SU-DHL-6 (cell line): ENCODE data around the gene HMGCS1.
"Not testable (repeated sequence)": the region's sequence is repeated elsewhere in the genome, so short reads cannot be mapped to it uniquely, and the experiment has no call there.

Experiments used
- H2AFZ ChIP-seq: fragments of 200-600 bp; sonication (generic); 2 replicates; pipeline ENCODE4 v1.6.1; 2014; ENCODE audit warnings: low read depth, mild to moderate bottlenecking, moderate library complexity, mixed read lengths, antibody characterized with exemption, low read length; ENCODE audit not compliant: severe bottlenecking
- H3F3A ChIP-seq: fragments of 200-600 bp; shearing (Covaris generic); 2 replicates; pipeline ENCODE4 v1.6.0; 2016; ENCODE audit warnings: antibody characterized with exemption, mild to moderate bottlenecking; ENCODE audit not compliant: insufficient read depth
- H3K27ac ChIP-seq: fragments of 200-600 bp; sonication (generic); 2 replicates; pipeline ENCODE4 v1.5.1; 2016; ENCODE audit warnings: low read depth, mild to moderate bottlenecking, low read length, moderate library complexity, mixed read lengths
- H3K27me3 ChIP-seq: fragments of 200-600 bp; sonication (generic), shearing (Covaris generic); 2 replicates; pipeline ENCODE4 v1.6.0; 2014; ENCODE audit warnings: mild to moderate bottlenecking, low read length
- H3K36me3 ChIP-seq: fragments of 200-600 bp; sonication (generic); 2 replicates; pipeline ENCODE4 v1.6.1; 2014; ENCODE audit warnings: mild to moderate bottlenecking, low read length, mixed read lengths
- H3K4me2 ChIP-seq: fragments of 300-600, 200-600 bp; shearing (Covaris generic), sonication (generic); 2 replicates; pipeline ENCODE4 v1.6.0; 2014; ENCODE audit warnings: low read length, low read depth, mild to moderate bottlenecking; ENCODE audit not compliant: poor library complexity, severe bottlenecking
- H3K4me3 ChIP-seq: fragments of 200-600 bp; sonication (generic); 2 replicates; pipeline ENCODE4 v1.5.1; 2014; ENCODE audit warnings: antibody characterized with exemption, low read length, mild to moderate bottlenecking, mixed read lengths; ENCODE audit not compliant: insufficient read depth, poor library complexity, severe bottlenecking
- H3K79me2 ChIP-seq: fragments of 200-600 bp; sonication (generic); 2 replicates; pipeline ENCODE4 v1.6.1; 2014; ENCODE audit warnings: mild to moderate bottlenecking, low read length, moderate library complexity; ENCODE audit not compliant: insufficient read depth
- H3K9ac ChIP-seq: fragments of 200-600 bp; sonication (generic); 2 replicates; pipeline ENCODE4 v1.7.0; 2014; ENCODE audit warnings: mild to moderate bottlenecking, low read length
- H3K9me2 ChIP-seq: fragments of 200-600 bp; sonication (generic); replicated peaks from 2 replicates; pipeline ENCODE4 v1.6.1; 2014; ENCODE audit warnings: low read length; ENCODE audit not compliant: insufficient read depth
- H3K9me3 ChIP-seq: fragments of 200-600 bp; sonication (generic); 2 replicates; pipeline ENCODE4 v1.6.1; 2014; ENCODE audit warnings: low read length, mixed read lengths; ENCODE audit not compliant: insufficient read depth
- H4K20me1 ChIP-seq: fragments of 200-600 bp; sonication (generic); 2 replicates; pipeline ENCODE4 v1.6.1; 2014; ENCODE audit warnings: low read depth, mild to moderate bottlenecking, antibody characterized with exemption, low read length, moderate library complexity, mixed read lengths
- EZH2phosphoT487 ChIP-seq: fragments of 200-600 bp; sonication (generic), shearing (Covaris generic); conservative IDR thresholded peaks from 2 replicates; pipeline ENCODE4 v1.6.1; 2018; ENCODE audit warnings: mild to moderate bottlenecking, antibody characterized with exemption, low read length, moderate library complexity, mixed read lengths
- TF ChIP-seq, protein P1 (sequence below): fragments of 200-600 bp; sonication (generic); IDR thresholded peaks from one replicate; pipeline ENCODE4 v1.5.1; 2017; ENCODE audit warnings: antibody characterized with exemption, mild to moderate bottlenecking, low read length, moderate library complexity; ENCODE audit not compliant: insufficient read depth, poor library complexity, severe bottlenecking

Gene HMGCS1

DNA sequence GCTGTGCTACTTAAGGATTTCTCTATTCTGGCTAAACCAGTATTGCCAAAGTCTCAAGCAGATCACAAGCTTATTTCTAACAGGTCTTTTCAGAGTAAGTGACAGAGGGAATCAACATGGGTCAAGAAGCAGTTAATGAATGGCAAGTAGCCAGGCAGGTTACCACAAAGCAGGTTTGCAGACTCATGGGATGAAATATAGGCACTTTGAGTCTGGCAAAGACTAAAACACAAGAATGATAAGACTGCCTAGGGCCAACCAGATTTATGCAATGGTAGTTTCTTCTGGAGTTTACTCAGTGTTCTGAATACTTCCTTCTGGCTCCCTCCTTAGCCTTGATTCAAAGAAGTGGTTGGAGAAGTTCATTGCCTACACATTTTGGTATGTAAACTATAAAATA, 3.6 kb downstream of the HMGCS1 start:
- H3K36me3 ChIP-seq, result peaks cover 44% of the 10 kb centered on the region
- H3K9me3 ChIP-seq, result no peaks in the 10 kb centered on the region
- no peaks in the 10 kb centered on the region for H3K27me3 ChIP-seq
- H3K9ac ChIP-seq, result peak overlapping the region; percentile 16; the same call in 1 of the 2 replicates
- H3K4me3 ChIP-seq, result no peak overlapping the region
- no peak for TF ChIP-seq EZH2phosphoT487
- TF ChIP-seq, protein P1, sequence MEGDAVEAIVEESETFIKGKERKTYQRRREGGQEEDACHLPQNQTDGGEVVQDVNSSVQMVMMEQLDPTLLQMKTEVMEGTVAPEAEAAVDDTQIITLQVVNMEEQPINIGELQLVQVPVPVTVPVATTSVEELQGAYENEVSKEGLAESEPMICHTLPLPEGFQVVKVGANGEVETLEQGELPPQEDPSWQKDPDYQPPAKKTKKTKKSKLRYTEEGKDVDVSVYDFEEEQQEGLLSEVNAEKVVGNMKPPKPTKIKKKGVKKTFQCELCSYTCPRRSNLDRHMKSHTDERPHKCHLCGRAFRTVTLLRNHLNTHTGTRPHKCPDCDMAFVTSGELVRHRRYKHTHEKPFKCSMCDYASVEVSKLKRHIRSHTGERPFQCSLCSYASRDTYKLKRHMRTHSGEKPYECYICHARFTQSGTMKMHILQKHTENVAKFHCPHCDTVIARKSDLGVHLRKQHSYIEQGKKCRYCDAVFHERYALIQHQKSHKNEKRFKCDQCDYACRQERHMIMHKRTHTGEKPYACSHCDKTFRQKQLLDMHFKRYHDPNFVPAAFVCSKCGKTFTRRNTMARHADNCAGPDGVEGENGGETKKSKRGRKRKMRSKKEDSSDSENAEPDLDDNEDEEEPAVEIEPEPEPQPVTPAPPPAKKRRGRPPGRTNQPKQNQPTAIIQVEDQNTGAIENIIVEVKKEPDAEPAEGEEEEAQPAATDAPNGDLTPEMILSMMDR, result no peak
- H4K20me1 ChIP-seq, result peaks cover 63% of the 10 kb centered on the region
- peak overlapping the region; percentile 96 for H3K4me2 ChIP-seq
- peaks cover 85% of the 10 kb centered on the region for H3K79me2 ChIP-seq
- no peaks in the 10 kb centered on the region for H3K9me2 ChIP-seq
- no peak overlapping the region for H2AFZ ChIP-seq
- peaks cover 27% of the 10 kb centered on the region for H3F3A ChIP-seq
- H3K27ac ChIP-seq, result peak overlapping the region; percentile 8; the same call in 1 of the 2 replicates

DNA sequence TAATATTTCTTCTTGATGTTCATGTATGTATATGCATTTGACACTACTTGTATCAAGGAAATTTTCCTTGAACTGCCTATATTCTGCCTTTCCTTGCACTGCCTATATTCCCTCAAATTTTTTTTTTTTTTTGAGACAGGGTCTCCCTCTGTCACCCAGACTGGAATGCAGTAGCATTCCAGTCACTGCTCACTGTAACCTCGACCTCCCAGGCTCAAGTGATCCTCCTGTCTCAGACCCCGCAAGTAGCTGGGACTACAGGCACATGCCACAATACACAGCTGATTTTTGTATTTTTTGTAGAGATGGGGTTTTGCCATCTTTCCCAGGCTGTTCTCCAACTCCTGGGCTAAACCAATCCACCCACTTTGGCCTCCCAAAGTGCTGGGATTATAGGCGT, 4.1 kb downstream of the HMGCS1 start:
- Histone ChIP-seq H3F3A (peaks cover 27% of the 10 kb centered on the region), H3K27me3 (no peaks in the 10 kb centered on the region), H3K36me3 (peaks cover 46% of the 10 kb centered on the region), H3K79me2 (peaks cover 91% of the 10 kb centered on the region), H3K4me3 (no peak overlapping the region), H2AFZ (no peak overlapping the region), H3K4me2 (peak overlapping the region; percentile 96), H3K9me3 (no peaks in the 10 kb centered on the region), H4K20me1 (peaks cover 67% of the 10 kb centered on the region), H3K9me2 (no peaks in the 10 kb centered on the region), H3K9ac (peak overlapping the region; percentile 16; the same call in 1 of the 2 replicates), H3K27ac (0 out of 2 replicates have a peak overlapping the region, but pooled peaks have one; percentile 8)
- TF ChIP-seq, protein P1, result no peak
- no peak for TF ChIP-seq EZH2phosphoT487

DNA sequence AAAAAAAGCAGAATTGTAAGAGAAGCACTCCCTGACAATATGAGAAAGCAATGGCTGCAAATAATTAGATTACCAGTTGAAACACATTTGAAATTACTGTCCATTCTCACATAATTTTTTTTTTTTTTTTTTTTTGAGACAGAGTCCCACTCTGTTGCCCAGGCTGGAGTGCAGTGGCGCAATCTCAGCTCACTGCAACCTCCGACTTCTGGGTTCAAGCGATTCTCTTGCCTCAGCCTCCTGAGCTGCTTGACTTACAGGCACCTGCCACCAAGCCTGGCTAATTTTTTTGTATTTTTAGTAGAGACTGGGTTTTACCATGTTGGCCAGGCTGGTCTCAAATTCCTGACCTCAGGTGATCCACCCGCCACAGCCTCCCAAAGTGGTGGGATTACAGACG, 6.3 kb downstream of the HMGCS1 start:
- H3K4me3 ChIP-seq, H3K27ac ChIP-seq, H3K9ac ChIP-seq, H3K27me3 ChIP-seq, H3K9me3 ChIP-seq, H3K9me2 ChIP-seq, H2AFZ ChIP-seq: not testable (repeated sequence)
- Histone ChIP-seq H4K20me1 (peaks cover 82% of the 10 kb centered on the region), H3K4me2 (peak overlapping the region; percentile 13), H3F3A (peaks cover 27% of the 10 kb centered on the region), H3K79me2 (peaks cover 100% of the 10 kb centered on the region), H3K36me3 (peaks cover 51% of the 10 kb centered on the region)

DNA sequence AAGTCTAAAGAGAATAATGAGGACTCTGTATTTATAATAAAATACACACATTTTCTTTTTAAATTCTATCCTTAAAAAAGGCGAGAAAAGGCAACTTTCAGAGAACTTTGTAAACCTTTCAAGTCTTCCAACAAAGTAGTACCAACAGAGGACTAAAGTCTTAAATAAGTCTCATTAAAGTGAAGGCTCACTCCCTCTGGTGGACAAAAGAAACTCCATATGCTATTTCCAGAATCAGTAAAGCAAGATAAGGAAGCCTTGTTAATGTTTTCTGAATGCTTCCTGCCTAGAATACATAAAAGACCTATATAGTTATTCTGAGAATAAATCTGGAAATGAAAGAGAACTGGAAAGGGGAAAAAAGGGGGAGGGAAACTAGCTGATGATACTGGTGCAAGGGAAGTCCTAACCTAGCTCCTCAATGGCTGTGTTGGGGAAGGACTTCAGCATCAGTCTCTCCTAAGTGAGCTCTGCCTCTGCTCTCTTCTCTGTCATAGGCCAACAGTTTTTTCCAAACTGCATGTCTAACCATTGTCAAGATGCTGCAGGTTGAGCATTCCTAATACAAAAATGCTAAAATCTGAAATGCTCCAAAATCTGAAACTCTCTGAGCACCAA, 7.2 kb downstream of the HMGCS1 start:
- H3K9ac ChIP-seq, result no peak overlapping the region
- peaks cover 27% of the 10 kb centered on the region for H3F3A ChIP-seq
- H3K4me3 ChIP-seq, result no peak overlapping the region
- H3K27me3 ChIP-seq, result no peaks in the 10 kb centered on the region
- no peaks in the 10 kb centered on the region for H3K9me2 ChIP-seq
- TF ChIP-seq EZH2phosphoT487, result no peak
- TF ChIP-seq, protein P1, result peak; percentile 53
- peak overlapping the region; percentile 13 for H3K4me2 ChIP-seq
- no peaks in the 10 kb centered on the region for H3K9me3 ChIP-seq
- peaks cover 50% of the 10 kb centered on the region for H3K36me3 ChIP-seq
- no peak overlapping the region for H3K27ac ChIP-seq
- no peak overlapping the region for H2AFZ ChIP-seq
- peaks cover 80% of the 10 kb centered on the region for H4K20me1 ChIP-seq
- H3K79me2 ChIP-seq, result peaks cover 100% of the 10 kb centered on the region
